GM12873 (cell line): Measurements from ENCODE around the gene FOXC2.

Experiments
- TF ChIP-seq, protein P1 (sequence below): IDR thresholded peaks from 2 replicates; pipeline ENCODE4 v1.5.1; 2012; ENCODE audit warnings: low read depth, mild to moderate bottlenecking, moderate library complexity, low read length, control low read depth; ENCODE audit not compliant: insufficient read depth; ENCODE audit errors: missing control alignments

FOXC2 gene

DNA sequence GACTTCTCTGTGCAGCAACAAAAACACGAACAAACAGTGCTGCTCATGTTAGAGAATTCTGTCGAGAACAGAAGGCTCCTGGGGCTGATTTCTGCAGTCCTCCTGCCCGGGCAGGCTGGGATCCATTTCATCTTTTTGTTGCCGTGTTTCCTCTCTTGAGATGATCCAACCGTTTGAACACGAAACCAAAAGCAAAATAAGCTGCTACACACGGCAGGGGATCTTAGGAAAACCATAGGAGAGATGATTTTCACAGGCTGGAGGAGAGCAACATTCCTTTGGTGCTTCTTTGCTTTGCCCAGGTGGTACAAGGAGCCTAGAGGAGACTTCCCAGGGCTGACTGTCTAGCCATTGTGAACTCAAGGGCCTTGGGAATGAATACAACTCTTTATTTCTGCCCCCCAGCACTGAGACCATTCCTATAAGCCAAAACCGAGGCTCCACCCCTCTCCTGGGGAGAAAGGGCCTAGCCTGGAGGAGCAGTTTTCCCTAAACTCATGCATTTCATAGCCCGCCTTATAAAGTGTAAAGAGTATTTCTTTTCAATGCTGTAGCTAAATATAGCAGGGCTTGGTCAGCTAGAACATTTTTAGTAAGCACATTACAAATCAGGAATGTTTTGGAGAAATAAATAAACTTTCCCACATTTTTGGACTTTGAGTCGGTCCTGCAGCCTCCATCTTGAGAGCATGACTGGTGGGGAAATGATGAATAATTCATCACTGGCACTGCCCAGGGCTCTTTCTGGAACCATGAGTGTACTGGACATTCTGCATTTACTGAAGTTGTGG lies 19.4 kb downstream of the FOXC2 start:
- TF ChIP-seq, protein P1, sequence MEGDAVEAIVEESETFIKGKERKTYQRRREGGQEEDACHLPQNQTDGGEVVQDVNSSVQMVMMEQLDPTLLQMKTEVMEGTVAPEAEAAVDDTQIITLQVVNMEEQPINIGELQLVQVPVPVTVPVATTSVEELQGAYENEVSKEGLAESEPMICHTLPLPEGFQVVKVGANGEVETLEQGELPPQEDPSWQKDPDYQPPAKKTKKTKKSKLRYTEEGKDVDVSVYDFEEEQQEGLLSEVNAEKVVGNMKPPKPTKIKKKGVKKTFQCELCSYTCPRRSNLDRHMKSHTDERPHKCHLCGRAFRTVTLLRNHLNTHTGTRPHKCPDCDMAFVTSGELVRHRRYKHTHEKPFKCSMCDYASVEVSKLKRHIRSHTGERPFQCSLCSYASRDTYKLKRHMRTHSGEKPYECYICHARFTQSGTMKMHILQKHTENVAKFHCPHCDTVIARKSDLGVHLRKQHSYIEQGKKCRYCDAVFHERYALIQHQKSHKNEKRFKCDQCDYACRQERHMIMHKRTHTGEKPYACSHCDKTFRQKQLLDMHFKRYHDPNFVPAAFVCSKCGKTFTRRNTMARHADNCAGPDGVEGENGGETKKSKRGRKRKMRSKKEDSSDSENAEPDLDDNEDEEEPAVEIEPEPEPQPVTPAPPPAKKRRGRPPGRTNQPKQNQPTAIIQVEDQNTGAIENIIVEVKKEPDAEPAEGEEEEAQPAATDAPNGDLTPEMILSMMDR = no peak

DNA sequence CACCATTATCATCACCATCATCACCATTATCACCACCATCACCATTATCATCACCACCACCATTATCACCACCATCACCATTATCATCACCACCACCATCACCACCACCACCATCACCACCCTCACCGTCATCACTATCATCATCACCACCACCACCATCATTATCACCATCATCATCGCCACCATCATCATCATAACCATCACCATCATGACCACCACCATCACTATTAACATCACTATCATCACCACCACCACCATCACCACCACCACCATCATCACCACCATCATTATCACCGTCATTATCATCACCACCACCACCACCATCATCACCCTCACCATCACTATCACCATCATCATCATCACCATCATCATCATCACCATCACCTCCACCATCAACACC lies 20.9 kb downstream of the FOXC2 start:
- TF ChIP-seq, protein P1 = no peak

DNA sequence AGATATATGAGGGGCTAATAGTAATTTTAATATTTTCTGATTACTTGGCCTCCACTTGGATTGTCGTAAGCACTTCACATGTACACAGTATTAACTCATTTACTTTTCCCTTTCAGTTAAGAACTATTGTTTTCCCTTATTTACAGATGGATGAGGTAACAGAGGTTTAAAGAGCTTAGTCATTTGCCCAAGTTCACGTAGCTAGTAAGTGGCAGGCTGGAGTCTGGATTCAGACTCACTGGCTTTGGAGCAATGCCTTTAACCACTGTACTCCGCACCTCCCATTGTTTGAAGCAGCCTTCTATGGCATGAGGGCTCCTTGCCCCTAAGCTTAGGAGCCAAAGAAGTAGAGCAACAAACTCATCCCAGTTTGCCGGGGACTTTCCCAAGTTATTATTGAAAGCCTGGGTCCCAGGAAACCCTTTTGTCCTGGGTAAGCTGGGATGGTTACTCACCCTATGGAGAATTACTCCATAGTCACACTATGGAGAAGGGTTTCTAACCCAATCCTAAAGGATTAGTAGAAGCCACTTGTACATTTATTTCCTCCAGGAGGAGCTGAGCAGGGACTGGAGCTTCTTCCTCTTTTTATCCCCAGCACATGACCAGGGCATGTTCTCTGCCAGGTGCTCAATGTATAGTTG lies 24.0 kb downstream of the FOXC2 start:
- TF ChIP-seq, protein P1 = no peak

DNA sequence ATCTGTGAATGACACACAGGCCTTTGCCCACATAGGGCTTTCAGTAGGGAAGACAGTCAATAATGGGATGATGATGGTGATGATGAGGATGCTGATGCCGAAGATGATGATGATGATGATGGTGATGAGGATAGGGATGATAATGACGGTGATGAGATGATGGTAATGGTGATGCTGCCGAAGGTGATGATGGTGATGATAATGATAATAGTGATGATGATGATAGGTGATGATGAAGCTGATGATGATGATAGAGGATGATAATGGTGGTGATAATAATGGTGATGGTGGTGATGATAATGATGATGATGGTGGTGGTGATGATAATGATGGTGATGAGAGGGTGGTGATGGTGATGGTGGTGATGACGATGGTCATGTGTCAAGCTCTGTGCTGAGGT lies 24.6 kb downstream of the FOXC2 start:
- TF ChIP-seq, protein P1 = no peak

DNA sequence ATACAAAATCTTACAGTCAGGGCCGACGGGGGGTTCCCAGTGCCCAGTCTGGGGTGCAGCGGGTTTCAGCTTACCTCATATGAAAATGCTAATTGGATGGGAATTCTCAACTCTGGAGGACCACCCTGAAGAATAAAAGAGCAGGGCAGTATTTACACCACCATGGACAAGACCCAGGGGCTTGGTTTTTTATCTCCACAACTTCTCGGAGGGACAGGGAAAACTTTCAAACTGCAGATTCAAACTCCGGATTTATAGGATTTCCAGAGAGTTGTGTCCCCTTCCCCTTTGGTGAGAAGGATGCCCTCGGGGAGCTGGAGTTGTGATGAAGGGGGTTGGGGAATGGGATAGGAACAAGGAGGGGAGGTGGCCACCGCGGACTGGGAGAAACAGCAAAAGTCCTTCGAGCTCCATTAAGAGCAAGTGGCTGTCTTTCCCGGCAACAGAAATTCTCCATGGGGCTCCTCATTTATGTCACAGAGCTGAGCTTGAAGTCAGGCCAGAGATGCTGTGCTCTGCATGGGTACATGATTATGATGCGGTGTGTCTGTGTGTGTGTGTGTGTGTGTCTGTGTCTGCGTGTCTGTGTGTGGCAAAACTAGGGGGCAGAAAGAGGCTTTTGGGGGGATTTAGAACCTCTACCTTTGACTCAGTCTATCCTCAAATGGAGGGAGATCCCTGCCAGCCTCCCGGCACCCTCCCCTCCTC lies 27.4 kb downstream of the FOXC2 start:
- TF ChIP-seq, protein P1 = no peak

DNA sequence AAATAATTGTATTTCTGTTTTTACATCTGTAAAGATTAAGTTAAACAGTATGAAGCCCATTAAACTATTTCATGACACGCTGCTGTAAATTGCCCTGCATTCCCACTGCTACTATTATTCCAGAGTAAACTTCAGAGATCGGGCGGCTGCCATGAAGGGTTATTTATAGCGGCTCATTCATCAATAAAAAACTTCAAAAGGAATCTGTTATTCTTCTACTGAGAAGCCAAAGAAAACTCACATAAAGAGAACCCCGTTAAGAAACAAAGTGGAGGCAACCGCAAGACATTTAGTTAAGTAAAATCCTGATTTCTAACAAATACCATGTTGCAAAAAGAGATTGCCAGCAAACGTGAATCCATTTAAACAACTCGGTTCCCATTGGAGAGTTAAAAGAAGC lies 28.1 kb downstream of the FOXC2 start:
- TF ChIP-seq, protein P1 = no peak

DNA sequence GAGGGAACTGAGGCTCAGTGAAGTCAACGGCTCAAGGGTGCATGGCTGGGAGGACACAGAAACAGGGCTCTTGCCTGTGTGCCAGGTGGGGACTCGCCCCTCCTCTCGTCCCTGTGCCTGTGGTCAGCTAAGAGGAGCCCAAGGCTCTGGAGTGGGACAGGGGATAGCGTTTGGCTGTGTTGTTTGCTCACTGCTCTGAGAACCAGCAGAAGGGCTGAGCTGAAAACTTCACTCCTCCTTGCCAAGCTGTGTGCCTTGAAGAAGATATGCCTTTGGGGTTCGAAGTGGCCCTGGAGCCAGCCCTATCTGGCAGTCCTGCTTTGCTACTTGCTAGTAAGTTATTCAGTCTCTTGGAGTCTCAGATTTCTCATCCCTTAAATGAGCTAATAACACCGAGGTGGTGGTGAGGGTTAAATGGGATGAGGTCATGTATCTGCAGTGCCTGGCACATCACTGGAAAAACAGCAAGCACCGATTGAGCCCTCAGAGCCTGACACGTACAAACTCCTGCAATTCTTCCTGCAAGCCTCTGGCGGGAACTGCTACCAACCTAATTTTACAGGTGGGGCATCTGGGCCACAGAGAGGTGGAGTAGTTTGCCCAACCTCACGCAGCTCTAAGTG lies 29.5 kb downstream of the FOXC2 start:
- TF ChIP-seq, protein P1 = no peak
